GM19193 (cell line): ENCODE measurements around the gene WFDC2.

Experiments
- POLR2A ChIP-seq: IDR thresholded peaks from 4 replicates; pipeline ENCODE4 v1.6.1; 2011; ENCODE audit not compliant: insufficient read depth, insufficient read length; ENCODE audit errors: extremely low read depth

WFDC2 gene

GRCh38 chr20:45470262-45470931, 844 bp downstream of the WFDC2 start:
- TF ChIP-seq POLR2A, result peak; percentile 31

- TF ChIP-seq POLR2A, result no peak
These were observed 1.4 kb downstream of the WFDC2 start for GRCh38 chr20:45470937-45471336.

- TF ChIP-seq POLR2A, result no peak
These were observed 10.3 kb downstream of the WFDC2 start for GRCh38 chr20:45479822-45480221.

GRCh38 chr20:45484676-45485075, 15.1 kb downstream of the WFDC2 start:
- TF ChIP-seq POLR2A, result no peak

GRCh38 chr20:45485388-45485787, 15.8 kb downstream of the WFDC2 start:
- TF ChIP-seq POLR2A, result no peak

- no peak for TF ChIP-seq POLR2A
These were observed 17.7 kb downstream of the WFDC2 start for GRCh38 chr20:45487231-45487635.

- no peak for TF ChIP-seq POLR2A
These were observed 19.6 kb downstream of the WFDC2 start for GRCh38 chr20:45489083-45489531.

- no peak for TF ChIP-seq POLR2A
These were observed 26.0 kb downstream of the WFDC2 start for GRCh38 chr20:45495501-45495941.

GRCh38 chr20:45496166-45496565, 26.6 kb downstream of the WFDC2 start:
- TF ChIP-seq POLR2A, result no peak

GRCh38 chr20:45497971-45498494, 28.5 kb downstream of the WFDC2 start:
- no peak for TF ChIP-seq POLR2A

GRCh38 chr20:45500022-45500421, 30.5 kb downstream of the WFDC2 start:
- TF ChIP-seq POLR2A, result no peak

- TF ChIP-seq POLR2A, result no peak
These were observed 32.0 kb downstream of the WFDC2 start for GRCh38 chr20:45501600-45501999.

GRCh38 chr20:45502561-45502960, 33.0 kb downstream of the WFDC2 start:
- no peak for TF ChIP-seq POLR2A

GRCh38 chr20:45503403-45503802, 33.9 kb downstream of the WFDC2 start:
- no peak for TF ChIP-seq POLR2A

GRCh38 chr20:45506398-45506797, 36.8 kb downstream of the WFDC2 start:
- no peak for TF ChIP-seq POLR2A

- no peak for TF ChIP-seq POLR2A
These were observed 37.7 kb downstream of the WFDC2 start for GRCh38 chr20:45507011-45507820.
